HG03575 (cell line): ENCODE measurements around the gene TTC13.

Experiments
- ATAC-seq: cut with Tn5 transposase; IDR thresholded peaks from one replicate; pipeline ENCODE4 v1.9.1; 2021; ENCODE audit not compliant: unreplicated experiment, insufficient number of reproducible peaks, low FRiP score; ENCODE audit errors: extremely low read depth

Gene TTC13

GRCh38 chr1:230864441-230864840 is 114.2 kb downstream of the TTC13 start:
- no peak for ATAC-seq

GRCh38 chr1:230863449-230863848 is 115.2 kb downstream of the TTC13 start:
- ATAC-seq: no peak

- no peak for ATAC-seq
Measured at GRCh38 chr1:230861970-230862595, 116.6 kb downstream of the TTC13 start.

- ATAC-seq: no peak
Measured at GRCh38 chr1:230861489-230861888, 117.2 kb downstream of the TTC13 start.

GRCh38 chr1:230860617-230861384 is 117.9 kb downstream of the TTC13 start:
- ATAC-seq: no peak

- no peak for ATAC-seq
Measured at GRCh38 chr1:230858918-230859729, 119.5 kb downstream of the TTC13 start.

GRCh38 chr1:230858236-230858820 is 120.3 kb downstream of the TTC13 start:
- no peak for ATAC-seq

GRCh38 chr1:230857822-230858221 is 120.8 kb downstream of the TTC13 start:
- no peak for ATAC-seq

GRCh38 chr1:230857077-230857476 is 121.6 kb downstream of the TTC13 start:
- ATAC-seq: no peak
